Activated B cell treated with CpG ODN at 0.5 μM for 24 hours (primary cell): ENCODE measurements around the gene PEPD. TPM values are rescaled to one million over a fixed set of nuclear protein-coding genes. Genes with fewer than 3 reads are reported as not detected.
"Not testable (repeated sequence)": the region's sequence is repeated elsewhere in the genome, so short reads cannot be mapped to it uniquely, and the experiment has no call there.

Experiments
- ATAC-seq: fragments of 200-7000 bp; cut with Tn5 transposase; one replicate; pipeline ENCODE4 v1.10.0; 2021; ENCODE audit warnings: low read depth, mild to moderate bottlenecking, moderate library complexity
- CTCF ChIA-PET: fragments of 350-600 bp; sonication (Branson Sonifier 250); formaldehyde crosslinking; loops from one replicate; lab custom pipeline; 2021; ENCODE audit warnings: antibody characterized with exemption; lab: Charles Lee
- POLR2A ChIA-PET: fragments of 350-600 bp; sonication (Branson Sonifier 250); formaldehyde crosslinking; loops from one replicate; lab custom pipeline; 2021; ENCODE audit warnings: antibody characterized with exemption; lab: Charles Lee
- DNase-seq: peaks from one replicate; pipeline ENCODE4 v3.0.0; 2022
- H3K27ac Mint-ChIP-seq: one replicate; pipeline ENCODE4 v1.8.0; 2020; ENCODE audit warnings: mixed read lengths
- H3K27me3 Mint-ChIP-seq: one replicate; pipeline ENCODE4 v1.8.0; 2021; ENCODE audit warnings: mixed read lengths
- H3K36me3 Mint-ChIP-seq: one replicate; pipeline ENCODE4 v1.8.0; 2021; ENCODE audit warnings: low read depth, mixed read lengths
- H3K4me1 Mint-ChIP-seq: one replicate; pipeline ENCODE4 v1.8.0; 2021; ENCODE audit warnings: mixed read lengths
- H3K4me3 Mint-ChIP-seq: one replicate; pipeline ENCODE4 v1.8.0; 2020; ENCODE audit warnings: mild to moderate bottlenecking, mixed read lengths
- H3K9me3 Mint-ChIP-seq: one replicate; pipeline ENCODE4 v1.8.0; 2020; ENCODE audit warnings: mixed read lengths
- intact Hi-C: fragments of 100-400 bp; cut with micrococcal nuclease; formaldehyde crosslinking; loops from one replicate; pipeline ENCODE4 v1.15.1; 2024
- total RNA-seq: library from RNA; stranded (reverse); gene quantifications from 2 replicates; pipeline ENCODE4 v1.2.3, GENCODE V29; 2022
- TF ChIP-seq, protein P1 (sequence below): fragments of 200-600 bp; IDR thresholded peaks from one replicate; pipeline ENCODE4 v1.8.0; 2022; ENCODE audit warnings: antibody characterized with exemption, mild to moderate bottlenecking

The PEPD gene
- total RNA-seq, 1 donor from 2014 or later, result 49.1 TPM

DNA sequence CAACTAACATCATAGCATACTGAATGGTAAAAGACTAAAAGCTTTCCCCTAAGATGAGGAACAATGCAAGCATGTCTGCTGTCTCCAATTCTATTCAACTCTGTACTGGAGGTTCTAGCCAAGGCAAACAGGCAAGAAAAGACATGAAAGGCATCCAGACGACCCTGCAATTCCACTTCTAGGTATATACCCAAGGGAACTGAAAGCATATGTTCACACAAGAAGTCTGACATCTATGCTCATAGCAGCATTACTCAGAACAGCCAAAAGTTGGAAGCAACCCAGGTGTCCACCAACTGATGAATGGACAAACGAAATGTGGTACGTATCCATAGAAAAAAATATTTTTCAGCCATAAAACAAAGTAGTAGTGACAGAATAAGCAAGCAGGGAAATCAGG is 39.1 kb downstream of the PEPD start:
- H3K4me1 Mint-ChIP-seq, result no peaks in the 10 kb centered on the region
- peaks cover 47% of the 10 kb centered on the region for H3K36me3 Mint-ChIP-seq
- no peak overlapping the region for H3K27ac Mint-ChIP-seq
- peaks cover 21% of the 10 kb centered on the region for H3K9me3 Mint-ChIP-seq
- no peak overlapping the region for H3K4me3 Mint-ChIP-seq
- POLR2A ChIA-PET, result no interaction called here
- ATAC-seq, result no peak
- no peak for DNase-seq
- CTCF ChIA-PET, result no interaction called here
- TF ChIP-seq, protein P1, sequence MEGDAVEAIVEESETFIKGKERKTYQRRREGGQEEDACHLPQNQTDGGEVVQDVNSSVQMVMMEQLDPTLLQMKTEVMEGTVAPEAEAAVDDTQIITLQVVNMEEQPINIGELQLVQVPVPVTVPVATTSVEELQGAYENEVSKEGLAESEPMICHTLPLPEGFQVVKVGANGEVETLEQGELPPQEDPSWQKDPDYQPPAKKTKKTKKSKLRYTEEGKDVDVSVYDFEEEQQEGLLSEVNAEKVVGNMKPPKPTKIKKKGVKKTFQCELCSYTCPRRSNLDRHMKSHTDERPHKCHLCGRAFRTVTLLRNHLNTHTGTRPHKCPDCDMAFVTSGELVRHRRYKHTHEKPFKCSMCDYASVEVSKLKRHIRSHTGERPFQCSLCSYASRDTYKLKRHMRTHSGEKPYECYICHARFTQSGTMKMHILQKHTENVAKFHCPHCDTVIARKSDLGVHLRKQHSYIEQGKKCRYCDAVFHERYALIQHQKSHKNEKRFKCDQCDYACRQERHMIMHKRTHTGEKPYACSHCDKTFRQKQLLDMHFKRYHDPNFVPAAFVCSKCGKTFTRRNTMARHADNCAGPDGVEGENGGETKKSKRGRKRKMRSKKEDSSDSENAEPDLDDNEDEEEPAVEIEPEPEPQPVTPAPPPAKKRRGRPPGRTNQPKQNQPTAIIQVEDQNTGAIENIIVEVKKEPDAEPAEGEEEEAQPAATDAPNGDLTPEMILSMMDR, result no peak
- no peaks in the 10 kb centered on the region for H3K27me3 Mint-ChIP-seq
- intact Hi-C loops, result no loop called here

DNA sequence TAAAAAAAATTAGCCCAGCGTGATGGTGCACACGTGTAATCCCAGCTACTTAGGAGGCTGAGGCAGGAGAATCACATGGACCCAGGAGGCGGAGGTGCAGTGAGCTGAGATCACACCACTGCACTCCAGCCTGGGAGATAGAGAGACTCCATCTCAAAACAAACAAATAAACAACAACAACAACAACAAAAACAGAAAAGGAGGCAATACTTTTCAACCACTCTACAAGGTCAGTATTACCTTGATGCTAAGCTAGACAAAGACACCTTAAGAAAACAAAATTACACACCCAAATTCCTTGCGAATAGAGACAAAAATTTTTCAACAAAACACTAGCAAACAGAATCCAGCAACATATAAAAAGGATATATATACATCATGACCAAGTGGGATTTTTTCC is 39.7 kb downstream of the PEPD start:
- peaks cover 21% of the 10 kb centered on the region for H3K9me3 Mint-ChIP-seq

DNA sequence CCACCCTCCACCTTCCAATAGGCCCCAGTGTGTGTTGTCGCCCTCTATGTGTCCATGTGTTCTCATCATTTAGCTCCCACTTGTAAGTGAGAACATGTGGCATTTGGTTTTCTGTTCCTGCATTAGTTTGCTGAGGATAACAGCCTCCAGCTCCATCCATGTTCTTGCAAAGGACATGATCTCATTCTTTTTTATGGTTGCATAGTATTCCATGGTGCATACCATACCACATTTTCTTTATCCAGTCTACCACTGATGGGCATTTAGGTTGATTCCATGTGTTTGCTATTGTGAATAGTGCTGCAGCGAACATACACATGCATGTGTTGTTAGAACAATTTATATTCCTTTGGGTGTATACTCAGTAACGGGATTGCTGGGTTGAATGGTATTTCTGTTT is 42.0 kb downstream of the PEPD start:
- Mint-ChIP-seq H3K9me3 (peaks cover 21% of the 10 kb centered on the region), H3K36me3 (peaks cover 55% of the 10 kb centered on the region)
- POLR2A ChIA-PET, ATAC-seq, CTCF ChIA-PET, H3K4me1 Mint-ChIP-seq, intact Hi-C loops, H3K27ac Mint-ChIP-seq, DNase-seq, H3K4me3 Mint-ChIP-seq, H3K27me3 Mint-ChIP-seq: not testable (repeated sequence)

More for the DNA sequence above, 39.7 kb downstream of the PEPD start:
- ChIA-PET CTCF (no interaction called here), POLR2A (no interaction called here)
- intact Hi-C loops, result no loop called here
- no peak for DNase-seq
- H3K27me3 Mint-ChIP-seq, result no peaks in the 10 kb centered on the region
- ATAC-seq, result no peak
- peaks cover 53% of the 10 kb centered on the region for H3K36me3 Mint-ChIP-seq
- no peak overlapping the region for H3K4me3 Mint-ChIP-seq
- no peak overlapping the region for H3K27ac Mint-ChIP-seq
- no peaks in the 10 kb centered on the region for H3K4me1 Mint-ChIP-seq
- TF ChIP-seq, protein P1, result no peak

- CTCF ChIA-PET, result no interaction called here
- DNase-seq, result no peak
- H3K4me3 Mint-ChIP-seq, result no peak overlapping the region
- no peaks in the 10 kb centered on the region for H3K27me3 Mint-ChIP-seq
- H3K36me3 Mint-ChIP-seq, result peaks cover 57% of the 10 kb centered on the region
- intact Hi-C loops, result no loop called here
- ATAC-seq, result no peak
- H3K4me1 Mint-ChIP-seq, result no peaks in the 10 kb centered on the region
- TF ChIP-seq, protein P1, result no peak
- no peak overlapping the region for H3K27ac Mint-ChIP-seq
- H3K9me3 Mint-ChIP-seq, result peaks cover 17% of the 10 kb centered on the region
- POLR2A ChIA-PET, result no interaction called here
Measured at GRCh38 chr19:33477781-33478180, 43.8 kb downstream of the PEPD start.

GRCh38 chr19:33476151-33476707 is 45.4 kb downstream of the PEPD start:
- Mint-ChIP-seq H3K27me3 (no peaks in the 10 kb centered on the region), H3K36me3 (peaks cover 53% of the 10 kb centered on the region), H3K27ac (no peak overlapping the region), H3K9me3 (peaks cover 12% of the 10 kb centered on the region), H3K4me3 (no peak overlapping the region), H3K4me1 (no peaks in the 10 kb centered on the region)
- ChIA-PET POLR2A (no interaction called here), CTCF (interaction anchor here (0.6 to 1.4 kb wide), 2 partner anchors 46 to 237 kb away, joined by 3 to 4 read pairs; no protein-coding TSS in a partner anchor)
- TF ChIP-seq, protein P1, result no peak
- no peak for ATAC-seq
- intact Hi-C loops, result no loop called here
- no peak for DNase-seq
